ENCODE data around the gene CD248.
"Not testable (repeated sequence)": the region's sequence is repeated elsewhere in the genome, so short reads cannot be mapped to it uniquely, and the experiment has no call there.

Gene CD248

DNA sequence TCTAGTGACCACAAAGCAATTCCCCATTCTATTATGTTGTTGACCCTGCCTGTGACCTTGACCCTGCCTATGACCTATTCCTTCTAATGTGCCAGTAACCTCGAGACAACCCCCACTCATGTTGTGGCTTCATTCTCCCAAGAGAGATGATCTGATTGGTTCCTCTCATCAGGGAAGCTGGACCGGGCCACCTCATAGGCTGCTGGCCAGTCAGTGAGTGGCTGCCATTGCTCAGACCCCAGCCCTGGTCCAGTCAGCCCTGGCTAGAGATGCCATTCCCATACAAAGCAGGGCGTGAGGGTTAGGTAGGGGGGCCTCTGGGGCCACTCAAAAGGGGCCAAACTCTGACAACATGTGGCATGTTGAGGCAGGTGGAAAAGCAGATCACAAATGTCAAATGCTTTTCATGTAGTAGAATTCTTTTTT, 42.8 kb upstream of the CD248 start:
- H3K4me2 ChIP-seq: no peak overlapping the region
- no peak overlapping the region for H3K9ac ChIP-seq
- no peak overlapping the region for H3K4me3 ChIP-seq
- H3K9me3 ChIP-seq: no peaks in the 10 kb centered on the region
- TF ChIP-seq Cebpa-rat (IDR thresholded peaks at IDR 0.05): no peak
- no peaks in the 10 kb centered on the region for H3K27me3 ChIP-seq
- H3K27ac ChIP-seq: no peak overlapping the region
- peaks cover 12% of the 10 kb centered on the region; the same call in 1 of the 2 replicates for H4K20me1 ChIP-seq
- no peaks in the 10 kb centered on the region for H3K4me1 ChIP-seq
- peaks cover 84% of the 10 kb centered on the region for H3K36me3 ChIP-seq

DNA sequence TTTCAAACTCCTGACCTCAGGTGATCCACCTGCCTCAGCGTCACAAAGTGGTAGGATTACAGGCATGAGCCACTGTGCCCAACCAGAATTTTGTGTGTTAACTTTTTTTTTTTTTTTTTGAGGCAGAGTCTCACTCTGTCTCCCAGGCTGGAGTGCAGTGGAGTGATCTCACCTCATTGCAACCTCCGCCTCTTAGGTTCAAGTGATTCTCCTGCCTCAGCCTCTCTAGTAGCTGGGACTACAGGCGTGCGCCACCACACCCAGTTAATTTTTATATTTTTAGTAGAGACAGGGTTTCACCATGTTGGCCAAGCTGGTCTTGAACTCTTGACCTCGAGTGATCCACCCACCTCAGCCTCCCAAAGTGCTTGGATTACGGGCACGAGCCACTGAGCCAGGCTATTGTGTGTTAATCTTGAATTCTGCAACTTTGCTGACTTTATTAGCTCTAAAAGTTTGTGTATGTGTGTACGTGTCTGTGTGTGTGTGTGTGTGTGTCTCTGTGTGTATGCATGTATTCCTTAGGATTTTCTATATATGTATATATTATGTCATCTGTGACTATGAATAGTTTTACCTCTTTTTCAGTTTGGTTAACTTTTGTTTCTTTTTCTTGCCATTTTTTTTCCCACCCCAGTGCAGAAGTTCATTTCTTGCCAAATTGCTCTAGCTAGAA, 33.9 kb upstream of the CD248 start:
- Histone ChIP-seq H3K4me1 (peaks cover 29% of the 10 kb centered on the region), H3K36me3 (peaks cover 26% of the 10 kb centered on the region)
- H3K9ac ChIP-seq, H4K20me1 ChIP-seq, H3K4me2 ChIP-seq, H3K4me3 ChIP-seq, H3K9me3 ChIP-seq, H3K27me3 ChIP-seq, H3K27ac ChIP-seq: not testable (repeated sequence)

DNA sequence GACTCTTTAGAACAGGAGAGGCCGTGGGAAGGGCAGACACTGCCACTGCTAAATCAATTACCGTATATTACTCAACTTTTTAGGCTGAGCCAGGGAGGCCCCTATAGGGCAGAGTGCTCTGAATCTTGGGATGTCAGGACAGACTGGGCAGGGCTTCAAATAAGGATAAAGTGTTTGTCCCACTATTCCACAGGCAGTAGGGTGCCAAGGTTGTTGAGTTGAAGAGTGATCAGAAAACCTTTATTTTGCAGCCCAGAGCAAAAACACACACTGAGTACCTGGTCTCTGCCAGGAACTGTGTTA, 32.2 kb upstream of the CD248 start:
- no peak for TF ChIP-seq Cebpa-rat (IDR thresholded peaks at IDR 0.05)
- Histone ChIP-seq H4K20me1 (peaks cover 6% of the 10 kb centered on the region), H3K4me3 (no peak overlapping the region), H3K27me3 (no peaks in the 10 kb centered on the region), H3K27ac (no peak overlapping the region), H3K4me2 (peak overlapping the region; percentile 78; the same call in 1 of the 2 replicates), H3K4me1 (peaks cover 40% of the 10 kb centered on the region), H3K36me3 (peaks cover 11% of the 10 kb centered on the region), H3K9me3 (no peaks in the 10 kb centered on the region), H3K9ac (no peak overlapping the region)

DNA sequence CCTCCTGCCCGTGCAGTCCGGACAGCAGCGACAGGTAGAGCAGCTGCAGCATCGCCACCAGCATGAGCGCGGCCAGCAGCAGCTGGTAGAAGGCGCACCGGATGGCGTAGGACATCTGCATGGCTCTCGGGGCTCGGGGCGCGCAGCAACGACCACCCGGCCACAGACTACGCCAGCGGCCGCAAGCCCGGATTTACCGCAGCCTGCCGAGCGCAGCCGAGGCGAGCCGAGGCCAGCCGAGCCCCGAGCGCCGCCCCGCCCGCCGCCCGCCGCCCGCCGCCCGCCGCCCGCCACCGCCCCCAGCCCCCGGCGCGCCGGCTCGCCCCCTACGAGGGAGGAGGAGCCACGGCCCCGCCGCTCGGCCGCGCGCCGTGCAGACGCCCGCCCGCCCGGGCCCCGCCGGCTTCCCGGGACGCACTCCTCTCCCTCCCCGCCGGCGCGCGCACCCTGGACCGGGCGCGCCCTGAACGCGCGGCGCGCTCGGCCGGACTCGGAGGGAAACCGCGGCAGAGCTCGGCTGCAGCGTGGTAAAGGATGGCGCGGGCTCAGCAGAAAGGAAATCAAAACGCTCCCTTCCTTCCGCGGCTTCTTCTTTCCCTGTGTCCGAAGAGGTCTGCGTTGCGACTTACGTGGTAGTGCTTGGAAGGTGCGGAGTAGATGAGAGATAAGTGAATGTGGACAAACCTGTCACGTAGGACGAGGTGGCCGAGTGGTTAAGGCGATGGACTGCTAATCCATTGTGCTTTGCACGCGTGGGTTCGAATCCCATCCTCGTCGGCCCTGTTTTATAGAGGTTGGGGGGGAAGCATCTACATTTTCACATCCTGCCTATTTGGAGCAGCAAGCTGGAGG, 30.8 kb upstream of the CD248 start, which contains the start of gene B4GAT1:
Gene B4GAT1 (minus strand): TSS at position 205 of the 852 bp plus-strand sequence. CDS start 84 bp downstream, at position 121.
- H3K27me3 ChIP-seq: no peaks in the 10 kb centered on the region
- peaks cover 50% of the 10 kb centered on the region for H3K4me1 ChIP-seq
- peak within 1 kb of the TSS; percentile 89 for H3K9ac ChIP-seq
- peak within 1 kb of the TSS; percentile 90 for H3K4me3 ChIP-seq
- H3K27ac ChIP-seq: peak within 1 kb of the TSS; percentile 82
- H4K20me1 ChIP-seq: peaks cover 19% of the 10 kb centered on the region
- no peaks in the 10 kb centered on the region for H3K9me3 ChIP-seq
- H3K4me2 ChIP-seq: peak within 1 kb of the TSS; percentile 99
- peaks cover 10% of the 10 kb centered on the region for H3K36me3 ChIP-seq
- TF ChIP-seq Cebpa-rat (IDR thresholded peaks at IDR 0.05): no peak

DNA sequence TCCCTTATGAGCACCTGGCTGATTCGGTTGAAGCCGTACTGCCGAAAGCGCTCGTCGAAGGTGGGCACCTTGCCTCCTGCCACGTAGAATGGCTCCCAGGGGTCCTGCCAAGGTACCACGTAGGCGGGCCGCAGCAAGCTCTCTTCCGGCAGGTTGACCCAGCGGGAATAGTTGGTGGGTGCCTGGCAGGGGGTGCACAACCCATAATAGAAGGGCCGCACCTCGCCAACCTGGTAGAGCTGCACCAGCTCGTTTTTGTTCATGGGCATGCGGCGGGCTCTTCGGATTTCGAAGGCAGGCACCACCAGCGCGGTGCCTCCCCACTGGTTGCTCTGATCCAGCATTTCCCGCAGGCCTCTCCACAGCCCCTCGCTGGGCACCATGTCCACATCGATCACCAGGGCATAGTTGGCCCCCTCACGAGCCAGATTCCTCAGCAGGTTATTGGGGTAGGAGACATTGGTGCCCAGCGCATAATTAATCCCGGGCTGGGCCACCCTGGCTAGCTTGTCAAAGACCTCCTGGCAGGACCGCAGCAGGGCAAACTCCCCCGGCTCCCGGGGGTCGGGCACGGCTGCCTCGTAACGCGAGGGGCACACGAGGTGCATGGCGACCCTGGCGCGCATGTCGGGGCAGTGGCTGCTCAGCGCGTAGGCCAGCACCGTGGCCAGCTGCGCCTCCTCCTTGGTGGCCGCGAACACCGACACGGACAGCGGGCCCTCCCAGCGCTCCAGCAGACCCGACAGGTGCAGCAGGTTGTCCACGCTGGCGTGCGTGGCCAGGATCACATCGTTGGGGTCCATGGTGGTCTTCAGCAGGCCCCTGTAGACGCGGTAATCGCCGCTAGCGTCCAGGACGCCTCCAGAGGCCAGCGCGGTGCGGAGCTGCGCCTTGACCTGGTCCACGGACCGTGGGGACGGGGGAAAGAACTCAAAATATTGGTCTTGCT, 29.9 kb upstream of the CD248 start:
- no peaks in the 10 kb centered on the region for H3K27me3 ChIP-seq
- H3K4me1 ChIP-seq: peaks cover 50% of the 10 kb centered on the region
- TF ChIP-seq Cebpa-rat (IDR thresholded peaks at IDR 0.05): no peak
- H3K4me3 ChIP-seq: peak overlapping the region; percentile 90
- H3K9ac ChIP-seq: peak overlapping the region; percentile 89
- H3K27ac ChIP-seq: peak overlapping the region; percentile 82
- no peaks in the 10 kb centered on the region for H3K9me3 ChIP-seq
- H3K4me2 ChIP-seq: peak overlapping the region; percentile 99
- peaks cover 19% of the 10 kb centered on the region for H4K20me1 ChIP-seq
- H3K36me3 ChIP-seq: peaks cover 19% of the 10 kb centered on the region

DNA sequence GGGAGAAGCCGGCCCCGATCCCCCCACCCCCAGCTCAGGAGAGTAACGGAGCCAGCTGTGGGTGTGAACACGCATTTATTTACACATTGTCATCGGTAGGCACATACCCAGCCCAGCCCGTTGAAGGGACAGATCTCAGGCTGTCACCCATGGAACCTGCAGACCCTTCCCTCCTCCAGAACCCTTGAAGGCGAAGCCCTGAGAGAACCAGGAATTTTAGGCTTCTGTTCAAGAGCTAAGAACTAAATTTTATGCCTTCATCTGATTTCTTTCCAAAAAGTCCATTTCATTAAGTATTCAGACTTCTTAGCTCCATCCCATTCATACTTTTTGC, 28.4 kb upstream of the CD248 start:
- H3K27ac ChIP-seq: peak overlapping the region; percentile 18; the same call in 1 of the 2 replicates
- peaks cover 19% of the 10 kb centered on the region for H4K20me1 ChIP-seq
- no peaks in the 10 kb centered on the region for H3K27me3 ChIP-seq
- no peak for TF ChIP-seq Cebpa-rat (IDR thresholded peaks at IDR 0.05)
- H3K4me1 ChIP-seq: peaks cover 50% of the 10 kb centered on the region
- H3K9me3 ChIP-seq: no peaks in the 10 kb centered on the region
- peaks cover 34% of the 10 kb centered on the region for H3K36me3 ChIP-seq
- H3K9ac ChIP-seq: peak overlapping the region; percentile 89
- peak overlapping the region; percentile 90 for H3K4me3 ChIP-seq
- H3K4me2 ChIP-seq: peak overlapping the region; percentile 99

DNA sequence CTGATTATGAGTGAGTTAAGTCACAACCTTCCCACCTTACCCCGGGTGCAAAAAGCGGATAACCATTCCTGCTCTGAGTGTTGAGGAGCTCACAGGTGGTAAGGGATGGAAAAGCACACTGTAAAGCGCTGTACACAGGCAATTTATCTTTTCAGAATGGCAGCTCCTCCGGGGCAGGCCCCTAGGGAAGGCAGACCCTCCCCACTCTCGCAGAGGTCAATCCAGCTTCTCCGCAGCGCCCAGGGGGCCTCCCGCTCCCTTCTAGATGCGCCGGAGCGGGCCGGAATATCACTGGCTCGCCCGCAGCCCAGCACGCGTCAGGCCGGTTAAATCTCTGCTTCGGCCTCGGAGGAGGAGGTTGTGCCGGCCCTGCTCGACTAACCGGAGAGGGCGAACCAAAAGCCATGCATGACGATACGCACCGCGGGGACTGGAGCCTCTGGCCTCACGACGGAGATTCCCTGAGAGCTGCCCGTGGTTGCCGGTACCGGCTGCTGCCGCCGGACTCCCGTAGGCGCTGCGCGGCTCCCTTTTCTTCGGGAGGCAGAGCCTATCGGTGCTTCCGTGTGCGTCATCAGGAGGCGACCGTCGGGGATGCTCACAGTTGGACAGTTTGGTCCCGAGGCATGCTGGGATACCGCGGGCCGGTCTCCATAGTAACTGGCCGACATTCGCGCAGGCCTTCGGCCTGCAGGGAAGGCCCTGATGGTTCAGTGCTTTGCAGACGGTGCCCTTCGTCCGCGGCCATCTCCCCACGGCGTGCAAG, 27.9 kb upstream of the CD248 start, which contains the start of gene BRMS1:
Gene BRMS1 (minus strand): TSS at position 555 of the 766 bp plus-strand sequence. CDS start 2,870 bp downstream, outside the sequence.
- Histone ChIP-seq H3K4me2 (peak within 1 kb of the TSS; percentile 99), H3K27me3 (no peaks in the 10 kb centered on the region), H3K9me3 (no peaks in the 10 kb centered on the region), H3K4me1 (peaks cover 50% of the 10 kb centered on the region), H3K9ac (peak within 1 kb of the TSS; percentile 89), H4K20me1 (peaks cover 19% of the 10 kb centered on the region), H3K36me3 (peaks cover 39% of the 10 kb centered on the region), H3K4me3 (peak within 1 kb of the TSS; percentile 90), H3K27ac (peak within 1 kb of the TSS; percentile 82)
- TF ChIP-seq Cebpa-rat (IDR thresholded peaks at IDR 0.05): no peak

DNA sequence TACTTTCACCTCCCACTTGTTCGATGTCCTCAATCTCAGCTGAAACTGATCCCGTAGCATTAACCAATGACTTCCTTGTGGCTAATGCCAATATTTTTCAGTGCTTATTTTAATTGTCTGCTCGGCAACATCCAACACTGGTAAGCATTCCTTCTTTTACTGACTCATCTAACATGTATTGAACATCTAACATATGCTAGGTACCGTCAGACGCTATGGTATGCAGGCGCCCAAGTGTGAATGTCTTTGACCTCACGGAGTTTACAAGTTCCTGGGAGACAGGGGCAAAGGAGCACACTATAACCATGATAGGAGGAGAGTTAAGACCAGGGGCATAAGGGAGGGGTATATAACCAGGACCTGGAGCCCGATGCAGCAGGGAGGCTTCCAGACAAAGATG, 26.3 kb upstream of the CD248 start:
- Histone ChIP-seq H3K27ac (no peak overlapping the region), H3K4me2 (peak overlapping the region; percentile 99; the same call in 1 of the 2 replicates), H3K9me3 (no peaks in the 10 kb centered on the region), H4K20me1 (peaks cover 19% of the 10 kb centered on the region), H3K4me1 (peaks cover 50% of the 10 kb centered on the region), H3K9ac (0 out of 2 replicates have a peak overlapping the region, but pooled peaks have one; percentile 4), H3K4me3 (no peak overlapping the region), H3K36me3 (peaks cover 54% of the 10 kb centered on the region), H3K27me3 (no peaks in the 10 kb centered on the region)
- no peak for TF ChIP-seq Cebpa-rat (IDR thresholded peaks at IDR 0.05)

All from BLaER1 (cell line).